Cardiac fibroblast (primary cell): ENCODE data around the gene IL12RB2.

Experiments used
- DNase-seq, 2 donors: peaks; one replicate each; pipeline versions ENCODE4 v3.0.0 to v3.0.0-alpha.2; 2010; ENCODE audit warnings: low read depth in 2 of 2
- H3K4me3 ChIP-seq, 2 donors: replicated peaks in 1 of 2; 1 replicate in 1 of 2; 2 replicates in 1 of 2; pipeline ENCODE4 v1.5.1; 2011; ENCODE audit warnings: low read depth in 2 of 2, low read length in 2 of 2, mild to moderate bottlenecking in 2 of 2, moderate library complexity in 1 of 2
- TF ChIP-seq, protein P1 (sequence below): IDR thresholded peaks from one replicate; pipeline ENCODE4 v1.5.1; 2011; ENCODE audit warnings: low read depth, mild to moderate bottlenecking, low read length, inconsistent platforms

Gene IL12RB2, protein sequence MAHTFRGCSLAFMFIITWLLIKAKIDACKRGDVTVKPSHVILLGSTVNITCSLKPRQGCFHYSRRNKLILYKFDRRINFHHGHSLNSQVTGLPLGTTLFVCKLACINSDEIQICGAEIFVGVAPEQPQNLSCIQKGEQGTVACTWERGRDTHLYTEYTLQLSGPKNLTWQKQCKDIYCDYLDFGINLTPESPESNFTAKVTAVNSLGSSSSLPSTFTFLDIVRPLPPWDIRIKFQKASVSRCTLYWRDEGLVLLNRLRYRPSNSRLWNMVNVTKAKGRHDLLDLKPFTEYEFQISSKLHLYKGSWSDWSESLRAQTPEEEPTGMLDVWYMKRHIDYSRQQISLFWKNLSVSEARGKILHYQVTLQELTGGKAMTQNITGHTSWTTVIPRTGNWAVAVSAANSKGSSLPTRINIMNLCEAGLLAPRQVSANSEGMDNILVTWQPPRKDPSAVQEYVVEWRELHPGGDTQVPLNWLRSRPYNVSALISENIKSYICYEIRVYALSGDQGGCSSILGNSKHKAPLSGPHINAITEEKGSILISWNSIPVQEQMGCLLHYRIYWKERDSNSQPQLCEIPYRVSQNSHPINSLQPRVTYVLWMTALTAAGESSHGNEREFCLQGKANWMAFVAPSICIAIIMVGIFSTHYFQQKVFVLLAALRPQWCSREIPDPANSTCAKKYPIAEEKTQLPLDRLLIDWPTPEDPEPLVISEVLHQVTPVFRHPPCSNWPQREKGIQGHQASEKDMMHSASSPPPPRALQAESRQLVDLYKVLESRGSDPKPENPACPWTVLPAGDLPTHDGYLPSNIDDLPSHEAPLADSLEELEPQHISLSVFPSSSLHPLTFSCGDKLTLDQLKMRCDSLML

DNA sequence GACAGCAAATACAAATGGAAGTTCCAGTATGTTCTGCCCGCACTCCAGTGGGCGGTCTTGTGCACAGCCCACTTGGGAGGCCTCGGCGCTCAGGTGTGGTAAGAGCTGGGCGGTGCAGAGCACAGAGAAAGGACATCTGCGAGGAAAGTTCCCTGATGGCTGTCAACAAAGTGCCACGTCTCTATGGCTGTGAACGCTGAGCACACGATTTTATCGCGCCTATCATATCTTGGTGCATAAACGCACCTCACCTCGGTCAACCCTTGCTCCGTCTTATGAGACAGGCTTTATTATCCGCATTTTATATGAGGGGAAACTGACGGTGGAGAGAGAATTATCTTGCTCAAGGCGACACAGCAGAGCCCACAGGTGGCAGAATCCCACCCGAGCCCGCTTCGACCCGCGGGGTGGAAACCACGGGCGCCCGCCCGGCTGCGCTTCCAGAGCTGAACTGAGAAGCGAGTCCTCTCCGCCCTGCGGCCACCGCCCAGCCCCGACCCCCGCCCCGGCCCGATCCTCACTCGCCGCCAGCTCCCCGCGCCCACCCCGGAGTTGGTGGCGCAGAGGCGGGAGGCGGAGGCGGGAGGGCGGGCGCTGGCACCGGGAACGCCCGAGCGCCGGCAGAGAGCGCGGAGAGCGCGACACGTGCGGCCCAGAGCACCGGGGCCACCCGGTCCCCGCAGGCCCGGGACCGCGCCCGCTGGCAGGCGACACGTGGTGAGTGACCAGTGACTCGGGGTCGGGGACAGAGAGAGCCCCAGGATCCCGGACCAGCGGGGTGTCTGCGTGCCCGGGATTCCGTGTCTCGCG, at the start of gene IL12RB2:
IL12RB2 (plus strand) TSS at position 623 of the 810 bp plus-strand sequence. CDS start 12,496 bp downstream, outside the sequence.
- TF ChIP-seq, protein P1, sequence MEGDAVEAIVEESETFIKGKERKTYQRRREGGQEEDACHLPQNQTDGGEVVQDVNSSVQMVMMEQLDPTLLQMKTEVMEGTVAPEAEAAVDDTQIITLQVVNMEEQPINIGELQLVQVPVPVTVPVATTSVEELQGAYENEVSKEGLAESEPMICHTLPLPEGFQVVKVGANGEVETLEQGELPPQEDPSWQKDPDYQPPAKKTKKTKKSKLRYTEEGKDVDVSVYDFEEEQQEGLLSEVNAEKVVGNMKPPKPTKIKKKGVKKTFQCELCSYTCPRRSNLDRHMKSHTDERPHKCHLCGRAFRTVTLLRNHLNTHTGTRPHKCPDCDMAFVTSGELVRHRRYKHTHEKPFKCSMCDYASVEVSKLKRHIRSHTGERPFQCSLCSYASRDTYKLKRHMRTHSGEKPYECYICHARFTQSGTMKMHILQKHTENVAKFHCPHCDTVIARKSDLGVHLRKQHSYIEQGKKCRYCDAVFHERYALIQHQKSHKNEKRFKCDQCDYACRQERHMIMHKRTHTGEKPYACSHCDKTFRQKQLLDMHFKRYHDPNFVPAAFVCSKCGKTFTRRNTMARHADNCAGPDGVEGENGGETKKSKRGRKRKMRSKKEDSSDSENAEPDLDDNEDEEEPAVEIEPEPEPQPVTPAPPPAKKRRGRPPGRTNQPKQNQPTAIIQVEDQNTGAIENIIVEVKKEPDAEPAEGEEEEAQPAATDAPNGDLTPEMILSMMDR: no peak
- DNase-seq: peak in 1 of 2 donors; percentile 4
- H3K4me3 ChIP-seq: peak within 1 kb of the TSS; percentile 5 to 15

DNA sequence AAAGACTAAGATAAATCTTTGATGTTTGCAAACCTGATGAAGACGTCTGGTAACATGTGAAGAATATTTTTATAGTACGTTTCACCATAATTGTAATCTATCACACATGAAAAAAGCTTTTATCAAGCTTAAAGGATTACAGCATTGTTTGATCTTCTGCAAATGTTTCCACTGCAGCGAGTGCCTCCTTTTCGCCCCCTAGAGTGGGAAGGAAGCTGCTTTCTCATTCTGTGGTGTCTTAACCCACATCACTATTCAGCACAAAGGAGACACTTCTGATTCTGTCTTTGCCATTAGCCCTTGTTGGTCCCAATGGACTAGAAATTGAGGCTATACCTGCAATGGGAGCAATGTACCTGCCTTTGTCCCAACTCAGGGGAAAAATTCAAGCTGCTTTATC, 46.0 kb upstream of the IL12RB2 start:
- TF ChIP-seq, protein P1: peak; percentile 30
- no peak overlapping the region for H3K4me3 ChIP-seq
- no peak for DNase-seq

DNA sequence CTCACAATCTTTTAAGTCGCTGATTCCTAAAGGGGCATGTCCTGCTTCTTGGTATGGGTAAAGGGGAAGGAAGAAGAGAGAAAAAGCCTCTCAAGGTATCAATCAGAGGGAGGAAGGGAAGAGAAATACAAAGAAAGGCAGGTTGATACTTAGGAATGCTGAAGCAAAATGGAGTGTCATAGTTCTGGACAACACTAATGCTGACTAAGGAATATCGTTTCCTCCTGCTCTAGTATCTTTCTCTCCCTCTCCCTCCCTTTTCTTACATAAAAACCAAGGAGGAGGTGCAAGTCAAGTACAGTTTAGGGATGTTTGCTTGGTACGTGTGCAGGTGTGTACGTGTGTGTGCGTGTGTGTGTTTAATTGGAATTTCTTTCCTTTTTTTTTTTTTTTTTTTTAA, 44.9 kb upstream of the IL12RB2 start:
- TF ChIP-seq, protein P1: no peak
- DNase-seq: no peak

DNA sequence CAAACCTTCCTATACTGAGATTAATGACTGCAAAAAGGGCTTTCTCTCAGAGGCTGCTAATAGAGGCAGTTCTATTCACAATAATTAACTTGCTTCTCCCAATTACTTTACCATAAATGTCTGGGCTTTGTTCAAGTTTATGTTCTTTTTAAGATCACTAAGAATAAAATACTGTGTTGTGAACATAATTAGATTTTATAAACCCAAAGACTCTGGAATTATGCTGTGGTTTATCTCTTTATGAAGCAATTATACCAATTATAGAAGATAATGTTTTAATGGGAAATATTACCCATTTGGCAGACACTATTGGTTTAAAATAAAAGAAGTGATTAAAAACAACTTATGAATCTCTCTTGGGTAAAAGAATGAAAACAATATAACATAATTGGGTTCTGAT, 43.5 kb upstream of the IL12RB2 start:
- no peak overlapping the region for H3K4me3 ChIP-seq
- DNase-seq: no peak
- TF ChIP-seq, protein P1: no peak

More for the DNA sequence above, 44.9 kb upstream of the IL12RB2 start:
- H3K4me3 ChIP-seq: no peak overlapping the region

DNA sequence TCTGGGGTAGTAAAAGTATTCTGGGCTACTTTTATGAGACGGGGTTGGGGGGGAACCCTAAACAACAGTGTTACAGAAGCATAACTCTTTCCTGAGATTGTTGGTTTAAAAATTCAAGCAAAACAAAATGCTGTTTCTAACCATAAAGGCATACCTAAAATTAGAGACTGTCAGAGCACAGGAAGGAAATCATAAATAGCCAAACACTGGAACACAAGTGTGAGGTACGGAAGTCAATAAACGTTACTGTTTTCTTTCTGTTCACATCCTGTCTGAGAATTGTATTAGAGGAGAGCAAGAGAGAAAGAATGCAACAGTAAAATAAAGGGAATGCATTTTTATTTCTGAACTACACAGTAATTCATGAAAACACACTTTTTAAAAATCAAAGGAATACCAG, 42.8 kb upstream of the IL12RB2 start:
- no peak overlapping the region for H3K4me3 ChIP-seq
- TF ChIP-seq, protein P1: no peak
- DNase-seq: no peak

DNA sequence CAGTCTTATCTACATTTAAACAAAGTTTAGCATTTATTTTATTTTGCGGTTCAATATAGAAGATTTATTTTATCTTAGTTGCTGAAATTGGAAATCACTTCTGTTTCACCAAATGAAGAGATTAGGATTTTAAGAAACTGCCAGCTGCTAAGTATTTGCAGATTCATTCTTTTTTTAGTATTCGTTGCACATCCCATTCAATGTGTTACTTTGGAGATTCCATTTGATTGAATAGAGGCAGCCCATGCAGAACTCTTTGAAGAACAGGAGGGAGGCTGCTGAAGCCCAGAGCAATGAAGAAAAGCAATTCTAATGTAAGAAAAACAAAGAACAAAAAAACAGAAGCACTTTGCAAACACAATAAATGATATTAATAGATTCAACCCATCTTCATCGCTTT, 38.6 kb upstream of the IL12RB2 start:
- H3K4me3 ChIP-seq: no peak overlapping the region
- TF ChIP-seq, protein P1: no peak
- DNase-seq: no peak
